HepG2 (cell line): ENCODE data around the gene DCAF7. TPM values are rescaled to one million over a fixed set of nuclear protein-coding genes. Genes with fewer than 3 reads are reported as not detected.
A peak's percentile ranks its signal among the peaks of the same experiment; 100 is the strongest.

Source experiments
- FOXP1 ChIP-seq, 2 experiments: fragments of 450-650 bp in 1 of 2; IDR thresholded peaks; 2 replicates each; pipeline ENCODE4 v1.6.1; 2017 to 2018; ENCODE audit warnings: antibody characterized with exemption in 1 of 2
- GATAD1 ChIP-seq: IDR thresholded peaks from 2 replicates; pipeline ENCODE4 v1.6.1; 2016; ENCODE audit warnings: missing genetic modification reagents, missing compliant biosample characterization
- ONECUT2 ChIP-seq: sonication (generic); formaldehyde crosslinking; IDR thresholded peaks from 2 replicates; pipeline ENCODE4 v1.4.0; 2020; ENCODE audit warnings: missing genetic modification reagents
- PHF20 ChIP-seq: sonication (generic); formaldehyde crosslinking; IDR thresholded peaks from 2 replicates; pipeline ENCODE4 v1.5.0; 2020; ENCODE audit warnings: mild to moderate bottlenecking, missing genetic modification reagents
- RFX3 ChIP-seq: IDR thresholded peaks from 2 replicates; pipeline ENCODE4 v1.6.1; 2016; ENCODE audit warnings: missing biosample characterization, missing genetic modification reagents
- SRSF4 ChIP-seq: fragments of 200-400 bp; formaldehyde crosslinking; IDR thresholded peaks from one replicate; pipeline ENCODE4 v1.6.1; 2018; ENCODE audit warnings: mild to moderate bottlenecking, low read depth, low read length, moderate library complexity; ENCODE audit not compliant: poor library complexity, severe bottlenecking
- TEAD3 ChIP-seq: optimal IDR thresholded peaks from 2 replicates; pipeline ENCODE3; 2016; ENCODE audit warnings: borderline replicate concordance
- ZEB1 ChIP-seq: IDR thresholded peaks from 2 replicates; pipeline ENCODE4 v1.6.1; 2012; ENCODE audit warnings: mild to moderate bottlenecking, low read depth, inconsistent platforms; ENCODE audit not compliant: insufficient replicate concordance
- ZNF460 ChIP-seq: sonication (generic); formaldehyde crosslinking; IDR thresholded peaks from 2 replicates; pipeline ENCODE4 v1.5.1; 2020; ENCODE audit warnings: missing genetic modification reagents, mild to moderate bottlenecking, borderline replicate concordance
- ZNF549 ChIP-seq: sonication (generic); formaldehyde crosslinking; IDR thresholded peaks from 2 replicates; pipeline ENCODE4 v1.5.0; 2020; ENCODE audit warnings: missing genetic modification reagents
- ZNF614 ChIP-seq: IDR thresholded peaks from 2 replicates; pipeline ENCODE4 v1.6.1; 2018; ENCODE audit warnings: missing biosample characterization, missing genetic modification reagents, inconsistent platforms, borderline replicate concordance
- polyA plus RNA-seq, 8 experiments: library from polyadenylated mRNA; depleted of rRNA in 3 of 8; stranded (reverse) in 7 of 8; unstranded in 1 of 8; fragments of >200 nt; fragmentation: Illumina TruSeq in 4 of 8; extraction: Trizol in 4 of 8; gene quantifications; 2 replicates each; pipeline versions ENCODE4 v1.2.1 to v1.2.3, GENCODE V29; 2011 to 2016; ENCODE audit warnings: low read depth in 4 of 8, missing spikeins in 1 of 8, mixed read lengths in 1 of 8; ENCODE audit not compliant: insufficient read depth in 1 of 8
- total RNA-seq, 5 experiments: library from RNA; depleted of rRNA; stranded (reverse); fragments of >200 nt; fragmentation: Illumina TruSeq; extraction: Trizol; gene quantifications; 2 replicates each; pipeline ENCODE4 v1.2.3, GENCODE V29; 2016; ENCODE audit warnings: low read depth in 1 of 5
- TF ChIP-seq, protein P1 (sequence below): sonication (generic); formaldehyde crosslinking; IDR thresholded peaks from 2 replicates; pipeline ENCODE4 v1.8.1; 2022; ENCODE audit warnings: low read depth, mild to moderate bottlenecking, missing genetic modification reagents
- TF ChIP-seq, protein P2 (sequence below): sonication (generic); formaldehyde crosslinking; IDR thresholded peaks from 2 replicates; pipeline ENCODE4 v1.4.0; 2020; ENCODE audit warnings: missing genetic modification reagents, borderline replicate concordance
- TF ChIP-seq, protein P3 (sequence below): sonication (generic); formaldehyde crosslinking; IDR thresholded peaks from 2 replicates; pipeline ENCODE4 v1.9.0; 2022; ENCODE audit warnings: low read depth, missing genetic modification reagents
- TF ChIP-seq, protein P4 (sequence below): sonication (generic); formaldehyde crosslinking; IDR thresholded peaks from 2 replicates; pipeline ENCODE4 v1.5.1; 2020; ENCODE audit warnings: mild to moderate bottlenecking, missing genetic modification reagents

DCAF7 gene
- total and polyA plus RNA-seq, 2 of the 13 experiments (the other 11 are each of a cell fraction or from before 2014, with no cell fraction given) = 55.2 to 73.4 TPM

GRCh38 chr17:63519972-63520882 is 30.1 kb upstream of the DCAF7 start (continued):
- TF ChIP-seq, protein P1, sequence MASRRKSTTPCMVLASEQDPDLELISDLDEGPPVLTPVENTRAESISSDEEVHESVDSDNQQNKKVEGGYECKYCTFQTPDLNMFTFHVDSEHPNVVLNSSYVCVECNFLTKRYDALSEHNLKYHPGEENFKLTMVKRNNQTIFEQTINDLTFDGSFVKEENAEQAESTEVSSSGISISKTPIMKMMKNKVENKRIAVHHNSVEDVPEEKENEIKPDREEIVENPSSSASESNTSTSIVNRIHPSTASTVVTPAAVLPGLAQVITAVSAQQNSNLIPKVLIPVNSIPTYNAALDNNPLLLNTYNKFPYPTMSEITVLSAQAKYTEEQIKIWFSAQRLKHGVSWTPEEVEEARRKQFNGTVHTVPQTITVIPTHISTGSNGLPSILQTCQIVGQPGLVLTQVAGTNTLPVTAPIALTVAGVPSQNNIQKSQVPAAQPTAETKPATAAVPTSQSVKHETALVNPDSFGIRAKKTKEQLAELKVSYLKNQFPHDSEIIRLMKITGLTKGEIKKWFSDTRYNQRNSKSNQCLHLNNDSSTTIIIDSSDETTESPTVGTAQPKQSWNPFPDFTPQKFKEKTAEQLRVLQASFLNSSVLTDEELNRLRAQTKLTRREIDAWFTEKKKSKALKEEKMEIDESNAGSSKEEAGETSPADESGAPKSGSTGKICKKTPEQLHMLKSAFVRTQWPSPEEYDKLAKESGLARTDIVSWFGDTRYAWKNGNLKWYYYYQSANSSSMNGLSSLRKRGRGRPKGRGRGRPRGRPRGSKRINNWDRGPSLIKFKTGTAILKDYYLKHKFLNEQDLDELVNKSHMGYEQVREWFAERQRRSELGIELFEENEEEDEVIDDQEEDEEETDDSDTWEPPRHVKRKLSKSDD (CRISPR knock-in tag) = peak; percentile 76; the same call in 1 of the 2 replicates
- TF ChIP-seq PHF20 (no peak), ZNF549 (CRISPR knock-in tag) (no peak), GATAD1 (CRISPR knock-in tag) (peak; percentile 39), TEAD3 (CRISPR knock-in tag) (peak; percentile 79), SRSF4 (no peak), ZEB1 (peak; percentile 85), ZNF460 (CRISPR knock-in tag) (peak; percentile 28; the same call in 1 of the 2 replicates), RFX3 (peak; percentile 74), ONECUT2 (CRISPR knock-in tag) (no peak), ZNF614 (CRISPR knock-in tag) (peak; percentile 87), FOXP1 (IDR thresholded peaks at IDR 0.05) (no peak), FOXP1 (CRISPR knock-in tag; IDR thresholded peaks at IDR 0.05) (peak; percentile 83)
- TF ChIP-seq, protein P2, sequence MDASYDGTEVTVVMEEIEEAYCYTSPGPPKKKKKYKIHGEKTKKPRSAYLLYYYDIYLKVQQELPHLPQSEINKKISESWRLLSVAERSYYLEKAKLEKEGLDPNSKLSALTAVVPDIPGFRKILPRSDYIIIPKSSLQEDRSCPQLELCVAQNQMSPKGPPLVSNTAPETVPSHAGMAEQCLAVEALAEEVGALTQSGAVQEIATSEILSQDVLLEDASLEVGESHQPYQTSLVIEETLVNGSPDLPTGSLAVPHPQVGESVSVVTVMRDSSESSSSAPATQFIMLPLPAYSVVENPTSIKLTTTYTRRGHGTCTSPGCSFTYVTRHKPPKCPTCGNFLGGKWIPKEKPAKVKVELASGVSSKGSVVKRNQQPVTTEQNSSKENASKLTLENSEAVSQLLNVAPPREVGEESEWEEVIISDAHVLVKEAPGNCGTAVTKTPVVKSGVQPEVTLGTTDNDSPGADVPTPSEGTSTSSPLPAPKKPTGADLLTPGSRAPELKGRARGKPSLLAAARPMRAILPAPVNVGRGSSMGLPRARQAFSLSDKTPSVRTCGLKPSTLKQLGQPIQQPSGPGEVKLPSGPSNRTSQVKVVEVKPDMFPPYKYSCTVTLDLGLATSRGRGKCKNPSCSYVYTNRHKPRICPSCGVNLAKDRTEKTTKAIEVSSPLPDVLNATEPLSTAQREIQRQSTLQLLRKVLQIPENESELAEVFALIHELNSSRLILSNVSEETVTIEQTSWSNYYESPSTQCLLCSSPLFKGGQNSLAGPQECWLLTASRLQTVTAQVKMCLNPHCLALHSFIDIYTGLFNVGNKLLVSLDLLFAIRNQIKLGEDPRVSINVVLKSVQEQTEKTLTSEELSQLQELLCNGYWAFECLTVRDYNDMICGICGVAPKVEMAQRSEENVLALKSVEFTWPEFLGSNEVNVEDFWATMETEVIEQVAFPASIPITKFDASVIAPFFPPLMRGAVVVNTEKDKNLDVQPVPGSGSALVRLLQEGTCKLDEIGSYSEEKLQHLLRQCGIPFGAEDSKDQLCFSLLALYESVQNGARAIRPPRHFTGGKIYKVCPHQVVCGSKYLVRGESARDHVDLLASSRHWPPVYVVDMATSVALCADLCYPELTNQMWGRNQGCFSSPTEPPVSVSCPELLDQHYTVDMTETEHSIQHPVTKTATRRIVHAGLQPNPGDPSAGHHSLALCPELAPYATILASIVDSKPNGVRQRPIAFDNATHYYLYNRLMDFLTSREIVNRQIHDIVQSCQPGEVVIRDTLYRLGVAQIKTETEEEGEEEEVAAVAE (CRISPR knock-in tag) = peak; percentile 68
- TF ChIP-seq, protein P3, sequence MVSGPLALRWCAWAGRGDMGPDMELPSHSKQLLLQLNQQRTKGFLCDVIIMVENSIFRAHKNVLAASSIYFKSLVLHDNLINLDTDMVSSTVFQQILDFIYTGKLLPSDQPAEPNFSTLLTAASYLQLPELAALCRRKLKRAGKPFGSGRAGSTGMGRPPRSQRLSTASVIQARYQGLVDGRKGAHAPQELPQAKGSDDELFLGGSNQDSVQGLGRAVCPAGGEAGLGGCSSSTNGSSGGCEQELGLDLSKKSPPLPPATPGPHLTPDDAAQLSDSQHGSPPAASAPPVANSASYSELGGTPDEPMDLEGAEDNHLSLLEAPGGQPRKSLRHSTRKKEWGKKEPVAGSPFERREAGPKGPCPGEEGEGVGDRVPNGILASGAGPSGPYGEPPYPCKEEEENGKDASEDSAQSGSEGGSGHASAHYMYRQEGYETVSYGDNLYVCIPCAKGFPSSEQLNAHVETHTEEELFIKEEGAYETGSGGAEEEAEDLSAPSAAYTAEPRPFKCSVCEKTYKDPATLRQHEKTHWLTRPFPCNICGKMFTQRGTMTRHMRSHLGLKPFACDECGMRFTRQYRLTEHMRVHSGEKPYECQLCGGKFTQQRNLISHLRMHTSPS = 0 out of 2 replicates have a peak, but pooled peaks have one; percentile 38
- TF ChIP-seq, protein P4, sequence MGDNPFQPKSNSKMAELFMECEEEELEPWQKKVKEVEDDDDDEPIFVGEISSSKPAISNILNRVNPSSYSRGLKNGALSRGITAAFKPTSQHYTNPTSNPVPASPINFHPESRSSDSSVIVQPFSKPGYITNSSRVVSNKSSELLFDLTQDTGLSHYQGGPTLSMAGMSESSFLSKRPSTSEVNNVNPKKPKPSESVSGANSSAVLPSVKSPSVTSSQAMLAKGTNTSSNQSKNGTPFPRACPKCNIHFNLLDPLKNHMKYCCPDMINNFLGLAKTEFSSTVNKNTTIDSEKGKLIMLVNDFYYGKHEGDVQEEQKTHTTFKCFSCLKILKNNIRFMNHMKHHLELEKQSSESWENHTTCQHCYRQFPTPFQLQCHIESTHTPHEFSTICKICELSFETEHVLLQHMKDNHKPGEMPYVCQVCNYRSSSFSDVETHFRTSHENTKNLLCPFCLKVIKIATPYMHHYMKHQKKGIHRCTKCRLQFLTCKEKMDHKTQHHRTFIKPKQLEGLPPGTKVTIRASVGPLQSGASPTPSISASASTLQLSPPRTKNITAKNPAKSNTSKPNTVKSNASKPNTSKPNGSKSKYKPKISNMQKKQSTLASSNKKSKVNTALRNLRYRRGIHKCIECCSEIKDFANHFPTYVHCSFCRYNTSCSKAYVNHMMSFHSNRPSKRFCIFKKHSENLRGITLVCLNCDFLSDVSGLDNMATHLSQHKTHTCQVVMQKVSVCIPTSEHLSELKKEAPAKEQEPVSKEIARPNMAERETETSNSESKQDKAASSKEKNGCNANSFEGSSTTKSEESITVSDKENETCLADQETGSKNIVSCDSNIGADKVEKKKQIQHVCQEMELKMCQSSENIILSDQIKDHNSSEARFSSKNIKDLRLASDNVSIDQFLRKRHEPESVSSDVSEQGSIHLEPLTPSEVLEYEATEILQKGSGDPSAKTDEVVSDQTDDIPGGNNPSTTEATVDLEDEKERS (CRISPR knock-in tag) = peak; percentile 20; the same call in 1 of the 2 replicates
